Measurements from ENCODE around the gene FGD3.
"Not testable (repeated sequence)": the region's sequence is repeated elsewhere in the genome, so short reads cannot be mapped to it uniquely, and the experiment has no call there.

The FGD3 gene

GRCh38 chr9:92986176-92987119 lies 39.1 kb downstream of the FGD3 start:
- no peak for DNase-seq (ENCODE audit: extremely low spot score)
- ChIA-PET POLR2A (no interaction called here), CTCF (interaction anchor here (0.6 kb wide), 2 partner anchors 76 to 403 kb away, joined by 3 read pairs; no protein-coding TSS in a partner anchor)
- TF ChIP-seq ZNF384 (IDR thresholded peaks at IDR 0.05) (no peak), PKNOX1 (IDR thresholded peaks at IDR 0.05) (no peak)

GRCh38 chr9:92988215-92988768 lies 41.0 kb downstream of the FGD3 start:
- TF ChIP-seq FOXK2 (IDR thresholded peaks at IDR 0.05), result no peak
- no peak for TF ChIP-seq PKNOX1 (IDR thresholded peaks at IDR 0.05)
- no peak for TF ChIP-seq HDGF (IDR thresholded peaks at IDR 0.05; ENCODE audit: borderline replicate concordance)
- no peak for TF ChIP-seq BHLHE40 (IDR thresholded peaks at IDR 0.05; ENCODE audit: borderline replicate concordance)
- no peak for TF ChIP-seq ELF4 (IDR thresholded peaks at IDR 0.05)
- TF ChIP-seq CTBP1 (IDR thresholded peaks at IDR 0.05; ENCODE audit: borderline replicate concordance), result no peak
- no peak for TF ChIP-seq NFRKB (IDR thresholded peaks at IDR 0.05)
- no peak for TF ChIP-seq FOXA1 (IDR thresholded peaks at IDR 0.05)
- TF ChIP-seq LEF1 (IDR thresholded peaks at IDR 0.05; ENCODE audit: borderline replicate concordance), result no peak
- TF ChIP-seq L3MBTL2 (conservative IDR thresholded peaks at IDR 0.05), result no peak
- TF ChIP-seq SP1 (IDR thresholded peaks at IDR 0.05), result no peak
- no peak for TF ChIP-seq TARDBP (IDR thresholded peaks at IDR 0.05)
- no peak for TF ChIP-seq SUZ12 (IDR thresholded peaks at IDR 0.05)
- TF ChIP-seq ZNF384 (IDR thresholded peaks at IDR 0.05), result no peak
- TF ChIP-seq ARNT (IDR thresholded peaks at IDR 0.05), result no peak
- no peak for TF ChIP-seq FOXM1 (IDR thresholded peaks at IDR 0.05; ENCODE audit: borderline replicate concordance)
- ChIA-PET CTCF (no interaction called here), POLR2A (no interaction called here)
- DNase-seq (ENCODE audit: extremely low spot score), result no peak

- CTCF ChIA-PET, result no interaction called here
- no peak for DNase-seq (ENCODE audit: extremely low spot score)
- POLR2A ChIA-PET, result interaction anchor here (0.8 kb wide), 1 partner anchor 13 kb away, joined by 3 read pairs; no protein-coding TSS in a partner anchor
These were observed 42.2 kb downstream of the FGD3 start for GRCh38 chr9:92989561-92989960.

GRCh38 chr9:92990461-92990860 lies 43.1 kb downstream of the FGD3 start:
- ChIA-PET CTCF (no interaction called here), POLR2A (no interaction called here)
- TF ChIP-seq BHLHE40 (IDR thresholded peaks at IDR 0.05; ENCODE audit: borderline replicate concordance) (no peak), FOXK2 (IDR thresholded peaks at IDR 0.05) (no peak), ELF4 (IDR thresholded peaks at IDR 0.05) (no peak), SP1 (IDR thresholded peaks at IDR 0.05) (no peak), CTBP1 (IDR thresholded peaks at IDR 0.05; ENCODE audit: borderline replicate concordance) (no peak), L3MBTL2 (conservative IDR thresholded peaks at IDR 0.05) (no peak), ZNF384 (IDR thresholded peaks at IDR 0.05) (no peak), FOXA1 (IDR thresholded peaks at IDR 0.05) (no peak)
- no peak for DNase-seq (ENCODE audit: extremely low spot score)

More at GRCh38 chr9:92989561-92989960, 42.2 kb downstream of the FGD3 start:
- no peak for TF ChIP-seq ELF4 (IDR thresholded peaks at IDR 0.05)
- no peak for TF ChIP-seq SP1 (IDR thresholded peaks at IDR 0.05)
- TF ChIP-seq ARNT (IDR thresholded peaks at IDR 0.05), result no peak
- no peak for TF ChIP-seq ZNF384 (IDR thresholded peaks at IDR 0.05)
- TF ChIP-seq FOXM1 (IDR thresholded peaks at IDR 0.05; ENCODE audit: borderline replicate concordance), result no peak
- no peak for TF ChIP-seq BHLHE40 (IDR thresholded peaks at IDR 0.05; ENCODE audit: borderline replicate concordance)
- TF ChIP-seq FOXA1 (IDR thresholded peaks at IDR 0.05), result no peak
- no peak for TF ChIP-seq LEF1 (IDR thresholded peaks at IDR 0.05; ENCODE audit: borderline replicate concordance)
- no peak for TF ChIP-seq CTBP1 (IDR thresholded peaks at IDR 0.05; ENCODE audit: borderline replicate concordance)
- no peak for TF ChIP-seq L3MBTL2 (conservative IDR thresholded peaks at IDR 0.05)
- TF ChIP-seq HDGF (IDR thresholded peaks at IDR 0.05; ENCODE audit: borderline replicate concordance), result no peak
- no peak for TF ChIP-seq PKNOX1 (IDR thresholded peaks at IDR 0.05)

GRCh38 chr9:92992549-92992948 lies 45.2 kb downstream of the FGD3 start:
- ChIA-PET CTCF (no interaction called here), POLR2A (no interaction called here)
- no peak for DNase-seq (ENCODE audit: extremely low spot score)
- no peak for TF ChIP-seq LEF1 (IDR thresholded peaks at IDR 0.05; ENCODE audit: borderline replicate concordance)
- no peak for TF ChIP-seq HDGF (IDR thresholded peaks at IDR 0.05; ENCODE audit: borderline replicate concordance)
- TF ChIP-seq ZNF384 (IDR thresholded peaks at IDR 0.05), result no peak
- no peak for TF ChIP-seq PKNOX1 (IDR thresholded peaks at IDR 0.05)
- TF ChIP-seq BHLHE40 (IDR thresholded peaks at IDR 0.05; ENCODE audit: borderline replicate concordance), result no peak
- no peak for TF ChIP-seq ARNT (IDR thresholded peaks at IDR 0.05)
- no peak for TF ChIP-seq FOXK2 (IDR thresholded peaks at IDR 0.05)
- TF ChIP-seq NFRKB (IDR thresholded peaks at IDR 0.05), result no peak
- TF ChIP-seq CTBP1 (IDR thresholded peaks at IDR 0.05; ENCODE audit: borderline replicate concordance), result no peak
- no peak for TF ChIP-seq SP1 (IDR thresholded peaks at IDR 0.05)
- TF ChIP-seq SUZ12 (IDR thresholded peaks at IDR 0.05), result no peak
- TF ChIP-seq TARDBP (IDR thresholded peaks at IDR 0.05), result no peak
- no peak for TF ChIP-seq FOXM1 (IDR thresholded peaks at IDR 0.05; ENCODE audit: borderline replicate concordance)
- no peak for TF ChIP-seq L3MBTL2 (conservative IDR thresholded peaks at IDR 0.05)
- no peak for TF ChIP-seq ELF4 (IDR thresholded peaks at IDR 0.05)
- TF ChIP-seq FOXA1 (IDR thresholded peaks at IDR 0.05), result no peak

- DNase-seq (ENCODE audit: extremely low spot score); POLR2A ChIA-PET; CTCF ChIA-PET: not testable (repeated sequence)
These were observed 51.5 kb downstream of the FGD3 start for GRCh38 chr9:92998871-92999270.

Measured in HEK293T (cell line).